HEK293 (cell line): ENCODE measurements around the gene MAPK12.

Source experiments
- CTCF ChIA-PET: fragments of 350-600 bp; formaldehyde crosslinking; extraction: SDS; loops from one replicate; lab custom pipeline; 2021; ENCODE audit warnings: antibody characterized with exemption; lab: Yijun Ruan, JAX
- POLR2A ChIA-PET: fragments of 300-600 bp; formaldehyde crosslinking; extraction: SDS; loops from one replicate; lab custom pipeline; 2020; ENCODE audit warnings: antibody characterized with exemption, inconsistent platforms; lab: Yijun Ruan, JAX
- H3K27ac ChIP-seq: fragments of 200-500 bp; sonication (Bioruptor generic); 2 replicates; pipeline ENCODE4 v1.5.1; 2014; ENCODE audit warnings: low read depth, low read length, control low read depth, inconsistent platforms; ENCODE audit errors: extremely low read depth
- H3K36me3 ChIP-seq, 2 experiments: fragments of 200-500 bp in 1 of 2; sonication (Bioruptor generic) in 1 of 2; 1 replicate in 1 of 2; 2 replicates in 1 of 2; pipeline ENCODE4 v1.5.1; 2014 to 2017; ENCODE audit warnings: inconsistent platforms in 2 of 2, low read length in 2 of 2; ENCODE audit not compliant: control insufficient read depth in 2 of 2, insufficient read depth in 1 of 2
- H3K4me1 ChIP-seq: fragments of 200-500 bp; sonication (Bioruptor generic); 2 replicates; pipeline ENCODE4 v1.5.1; 2014; ENCODE audit warnings: mild to moderate bottlenecking, low read length, inconsistent platforms; ENCODE audit not compliant: control insufficient read depth, insufficient read depth
- H3K4me3 ChIP-seq: 2 replicates; pipeline ENCODE4 v1.5.1; 2011; ENCODE audit warnings: low read depth, mild to moderate bottlenecking, control low read depth, low read length, moderate library complexity
- H3K9me3 ChIP-seq: fragments of 200-500 bp; sonication (Bioruptor generic); 2 replicates; pipeline ENCODE4 v1.5.1; 2014; ENCODE audit warnings: low read depth, low read length, inconsistent platforms; ENCODE audit not compliant: control insufficient read depth, insufficient read depth
- HOXD13 ChIP-seq: sonication (generic); formaldehyde crosslinking; IDR thresholded peaks from 2 replicates; pipeline ENCODE4 v1.8.0; 2022; ENCODE audit warnings: missing genetic modification reagents, borderline replicate concordance
- KLF1 ChIP-seq: fragments of 450-650 bp; formaldehyde crosslinking; IDR thresholded peaks from 2 replicates; pipeline ENCODE4 v1.5.1; 2016; ENCODE audit warnings: missing biosample characterization, missing genetic modification characterization
- KLF7 ChIP-seq: fragments of 450-650 bp; formaldehyde crosslinking; IDR thresholded peaks from 2 replicates; pipeline ENCODE4 v1.5.1; 2016; ENCODE audit warnings: missing biosample characterization, missing genetic modification characterization, borderline replicate concordance
- KLF9 ChIP-seq: fragments of 450-650 bp; formaldehyde crosslinking; IDR thresholded peaks from 2 replicates; pipeline ENCODE4 v1.5.1; 2016; ENCODE audit warnings: missing biosample characterization, missing genetic modification characterization, low read depth
- PRDM1 ChIP-seq: fragments of 450-650 bp; formaldehyde crosslinking; IDR thresholded peaks from 2 replicates; pipeline ENCODE4; 2016; ENCODE audit warnings: missing biosample characterization, missing genetic modification characterization
- ZFHX2 ChIP-seq: fragments of 450-650 bp; formaldehyde crosslinking; conservative IDR thresholded peaks from 2 replicates; pipeline ENCODE4 v1.5.1; 2016; ENCODE audit warnings: missing biosample characterization, missing genetic modification characterization
- ZFP69B ChIP-seq: fragments of 450-650 bp; formaldehyde crosslinking; IDR thresholded peaks from 2 replicates; pipeline ENCODE4 v1.5.1; 2016; ENCODE audit warnings: missing biosample characterization, missing genetic modification characterization
- ZNF114 ChIP-seq: fragments of 450-650 bp; formaldehyde crosslinking; IDR thresholded peaks from 2 replicates; pipeline ENCODE4 v1.5.0; 2017; ENCODE audit warnings: missing biosample characterization, missing genetic modification characterization
- ZNF138 ChIP-seq: fragments of 450-650 bp; formaldehyde crosslinking; IDR thresholded peaks from 2 replicates; pipeline ENCODE4 v1.5.1; 2016; ENCODE audit warnings: missing biosample characterization, missing genetic modification characterization, borderline replicate concordance
- ZNF19 ChIP-seq: fragments of 450-650 bp; formaldehyde crosslinking; IDR thresholded peaks from 2 replicates; pipeline ENCODE4; 2016; ENCODE audit warnings: missing biosample characterization, missing genetic modification characterization, low read depth
- ZNF202 ChIP-seq: fragments of 450-650 bp; formaldehyde crosslinking; IDR thresholded peaks from 2 replicates; pipeline ENCODE4 v1.5.1; 2016; ENCODE audit warnings: missing biosample characterization, missing genetic modification characterization, borderline replicate concordance
- ZNF341 ChIP-seq: fragments of 450-650 bp; formaldehyde crosslinking; IDR thresholded peaks from 2 replicates; pipeline ENCODE4; 2016; ENCODE audit warnings: low read depth, missing biosample characterization, missing genetic modification characterization
- ZNF529 ChIP-seq: fragments of 450-650 bp; formaldehyde crosslinking; IDR thresholded peaks from 2 replicates; pipeline ENCODE4 v1.5.1; 2017; ENCODE audit warnings: missing genetic modification characterization, missing biosample characterization; ENCODE audit not compliant: insufficient replicate concordance
- ZNF558 ChIP-seq: fragments of 450-650 bp; formaldehyde crosslinking; IDR thresholded peaks from 2 replicates; pipeline ENCODE4 v1.5.1; 2016; ENCODE audit warnings: missing biosample characterization, missing genetic modification characterization
- ZNF585B ChIP-seq: fragments of 450-650 bp; formaldehyde crosslinking; IDR thresholded peaks from 2 replicates; pipeline ENCODE4 v1.5.1; 2016; ENCODE audit warnings: missing biosample characterization, missing genetic modification characterization
- ZNF596 ChIP-seq: fragments of 450-650 bp; IDR thresholded peaks from 2 replicates; pipeline ENCODE4 v1.5.0; 2018; ENCODE audit warnings: missing biosample characterization, mild to moderate bottlenecking, missing genetic modification characterization, moderate library complexity
- ZNF660 ChIP-seq: fragments of 450-650 bp; IDR thresholded peaks from 2 replicates; pipeline ENCODE4 v1.5.1; 2018; ENCODE audit warnings: missing biosample characterization, mild to moderate bottlenecking, missing genetic modification characterization
- ZNF777 ChIP-seq: fragments of 450-650 bp; formaldehyde crosslinking; IDR thresholded peaks from 2 replicates; pipeline ENCODE4 v1.5.1; 2017; ENCODE audit warnings: missing biosample characterization, missing genetic modification characterization, borderline replicate concordance
- ZNF785 ChIP-seq: fragments of 450-650 bp; formaldehyde crosslinking; IDR thresholded peaks from 2 replicates; pipeline ENCODE4 v1.5.1; 2016; ENCODE audit warnings: missing biosample characterization, missing genetic modification characterization
- ZXDB ChIP-seq: fragments of 450-650 bp; formaldehyde crosslinking; IDR thresholded peaks from 2 replicates; pipeline ENCODE4 v1.5.1; 2016; ENCODE audit warnings: missing biosample characterization, missing genetic modification characterization
- TF ChIP-seq, protein P1 (sequence below): fragments of 450-650 bp; formaldehyde crosslinking; conservative IDR thresholded peaks from 2 replicates; pipeline ENCODE4 v1.5.1; 2016; ENCODE audit warnings: low read depth, missing biosample characterization, missing genetic modification characterization

Gene MAPK12

DNA sequence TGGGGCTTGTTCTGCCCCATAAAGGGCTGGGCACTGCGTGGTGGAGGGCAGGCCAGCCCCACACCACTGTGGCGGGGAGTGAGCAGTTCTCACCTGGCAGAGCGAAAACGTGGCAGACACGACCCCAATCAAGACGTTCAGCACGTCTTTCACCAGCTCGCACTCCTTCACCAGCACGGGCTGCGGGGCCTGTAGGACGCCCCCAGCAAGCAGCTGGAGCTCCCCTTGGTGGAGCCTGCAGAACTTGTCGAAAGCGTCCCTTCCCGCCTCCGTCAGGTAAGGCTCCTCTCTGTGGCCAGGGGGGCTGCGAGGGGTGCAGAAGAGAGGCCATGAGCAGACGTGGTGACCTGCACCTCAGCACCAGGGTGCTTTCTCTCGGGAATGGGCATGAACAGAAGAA is 28.3 kb downstream of the MAPK12 start:
- H3K9me3 ChIP-seq = no peaks in the 10 kb centered on the region
- ChIA-PET POLR2A (interaction anchor here (1.3 kb wide), 1 partner anchor 11 kb away, joined by 4 read pairs; the partner anchor contains the start of gene TUBGCP6), CTCF (interaction anchor here (0.7 to 1.8 kb wide), 5 partner anchors 8 to 198 kb away, joined by 3 to 7 read pairs (median 3); no protein-coding TSS in a partner anchor)
- peaks cover 29 to 71% of the 10 kb centered on the region in 2 experiments for H3K36me3 ChIP-seq
- no peak overlapping the region for H3K4me3 ChIP-seq
- TF ChIP-seq ZFP69B = no peak
- H3K4me1 ChIP-seq = no peaks in the 10 kb centered on the region
- no peak overlapping the region for H3K27ac ChIP-seq

DNA sequence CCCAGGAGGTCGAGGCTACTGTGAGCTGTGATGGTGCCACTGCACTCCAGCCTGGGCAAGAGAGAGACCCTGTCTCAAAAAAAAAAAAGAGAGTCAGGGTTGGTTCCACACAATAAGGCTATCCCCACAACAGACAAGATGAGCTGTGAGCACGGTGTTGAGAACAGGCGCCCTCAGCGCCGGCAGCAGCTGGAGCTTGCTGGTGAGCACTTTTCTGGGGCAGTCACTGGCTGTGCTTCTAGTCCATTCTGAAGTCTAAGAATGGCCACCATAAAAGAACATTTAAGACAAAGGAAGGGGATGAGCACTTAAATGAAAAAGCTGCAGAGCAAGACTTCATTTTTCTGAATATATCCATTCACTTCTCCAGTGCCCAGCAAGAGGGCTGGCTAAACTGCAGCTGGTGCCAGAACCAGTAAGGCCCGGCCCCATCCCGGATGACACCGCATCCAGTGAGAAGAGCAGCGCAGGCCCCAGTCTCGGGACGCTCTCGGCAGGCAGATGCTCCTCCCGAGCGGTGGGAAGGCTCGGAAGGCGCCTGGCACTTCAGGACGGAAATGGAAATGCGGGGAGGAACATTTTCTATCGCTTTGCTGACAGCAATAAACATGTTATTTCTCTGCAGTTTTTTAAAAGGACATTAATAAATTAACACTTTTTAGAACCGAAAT is 28.9 kb downstream of the MAPK12 start:
- no peak overlapping the region for H3K27ac ChIP-seq
- H3K4me3 ChIP-seq = no peak overlapping the region
- ChIA-PET POLR2A (interaction anchor here (0.7 to 1.3 kb wide), 2 partner anchors 12 to 110 kb away, joined by 3 to 4 read pairs; partner anchors contain the start of gene TUBGCP6), CTCF (interaction anchor here (0.7 to 1.8 kb wide), 5 partner anchors 9 to 198 kb away, joined by 3 to 7 read pairs (median 3); no protein-coding TSS in a partner anchor)
- TF ChIP-seq KLF1 (no peak), ZNF19 (no peak), ZXDB (no peak), ZNF596 (tag by site-specific recombination) (no peak), KLF7 (no peak), ZNF660 (tag by site-specific recombination) (no peak), ZFHX2 (tag by site-specific recombination) (no peak), HOXD13 (CRISPR knock-in tag) (no peak), ZNF558 (tag by site-specific recombination) (no peak), ZNF138 (no peak), ZNF114 (no peak), ZNF585B (tag by site-specific recombination) (no peak)
- H3K36me3 ChIP-seq = peaks cover 23 to 71% of the 10 kb centered on the region in 2 experiments
- no peaks in the 10 kb centered on the region for H3K9me3 ChIP-seq
- H3K4me1 ChIP-seq = no peaks in the 10 kb centered on the region

DNA sequence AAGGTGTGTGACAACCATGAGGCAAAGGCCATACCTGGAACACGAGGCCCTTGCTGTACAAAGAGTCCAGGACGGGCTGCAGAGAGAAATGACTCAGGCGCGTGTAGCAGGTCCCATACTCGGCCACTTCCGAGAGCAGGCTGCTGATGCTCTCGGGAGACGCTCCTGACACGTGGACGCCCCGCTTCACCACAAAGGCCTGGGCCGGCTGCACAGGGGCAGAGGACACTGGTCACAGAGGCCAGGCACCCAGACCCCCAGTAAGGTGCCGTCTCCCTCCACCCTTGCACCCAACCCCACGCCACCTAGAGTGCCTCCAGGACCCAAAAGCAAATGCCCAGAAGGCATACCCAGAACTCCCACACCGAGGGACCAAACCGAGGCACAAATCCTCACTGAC is 32.1 kb downstream of the MAPK12 start:
- Histone ChIP-seq H3K4me1 (no peaks in the 10 kb centered on the region), H3K36me3 (peaks cover 26 to 74% of the 10 kb centered on the region in 2 experiments), H3K4me3 (no peak overlapping the region)
- ChIA-PET POLR2A (no interaction called here), CTCF (no interaction called here)
- TF ChIP-seq ZNF777 (no peak), PRDM1 (tag by site-specific recombination) (no peak), ZNF341 (tag by site-specific recombination) (no peak), KLF9 (tag by site-specific recombination) (no peak), ZNF785 (tag by site-specific recombination) (no peak), ZNF529 (tag by site-specific recombination) (no peak), ZNF202 (tag by site-specific recombination) (no peak)
- TF ChIP-seq, protein P1, sequence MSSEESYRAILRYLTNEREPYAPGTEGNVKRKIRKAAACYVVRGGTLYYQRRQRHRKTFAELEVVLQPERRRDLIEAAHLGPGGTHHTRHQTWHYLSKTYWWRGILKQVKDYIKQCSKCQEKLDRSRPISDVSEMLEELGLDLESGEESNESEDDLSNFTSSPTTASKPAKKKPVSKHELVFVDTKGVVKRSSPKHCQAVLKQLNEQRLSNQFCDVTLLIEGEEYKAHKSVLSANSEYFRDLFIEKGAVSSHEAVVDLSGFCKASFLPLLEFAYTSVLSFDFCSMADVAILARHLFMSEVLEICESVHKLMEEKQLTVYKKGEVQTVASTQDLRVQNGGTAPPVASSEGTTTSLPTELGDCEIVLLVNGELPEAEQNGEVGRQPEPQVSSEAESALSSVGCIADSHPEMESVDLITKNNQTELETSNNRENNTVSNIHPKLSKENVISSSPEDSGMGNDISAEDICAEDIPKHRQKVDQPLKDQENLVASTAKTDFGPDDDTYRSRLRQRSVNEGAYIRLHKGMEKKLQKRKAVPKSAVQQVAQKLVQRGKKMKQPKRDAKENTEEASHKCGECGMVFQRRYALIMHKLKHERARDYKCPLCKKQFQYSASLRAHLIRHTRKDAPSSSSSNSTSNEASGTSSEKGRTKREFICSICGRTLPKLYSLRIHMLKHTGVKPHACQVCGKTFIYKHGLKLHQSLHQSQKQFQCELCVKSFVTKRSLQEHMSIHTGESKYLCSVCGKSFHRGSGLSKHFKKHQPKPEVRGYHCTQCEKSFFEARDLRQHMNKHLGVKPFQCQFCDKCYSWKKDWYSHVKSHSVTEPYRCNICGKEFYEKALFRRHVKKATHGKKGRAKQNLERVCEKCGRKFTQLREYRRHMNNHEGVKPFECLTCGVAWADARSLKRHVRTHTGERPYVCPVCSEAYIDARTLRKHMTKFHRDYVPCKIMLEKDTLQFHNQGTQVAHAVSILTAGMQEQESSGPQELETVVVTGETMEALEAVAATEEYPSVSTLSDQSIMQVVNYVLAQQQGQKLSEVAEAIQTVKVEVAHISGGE (tag by site-specific recombination) = no peak
- TF ChIP-seq, all 188 proteins: peak for 0
- Histone ChIP-seq H3K9me3 (no peaks in the 10 kb centered on the region), H3K27ac (no peak overlapping the region)
